ENCODE measurements around the gene LMBR1. TPM values are rescaled to one million over a fixed set of nuclear protein-coding genes. Genes with fewer than 3 reads are reported as not detected.
"Not testable (repeated sequence)": the region's sequence is repeated elsewhere in the genome, so short reads cannot be mapped to it uniquely, and the experiment has no call there.

Gene LMBR1
- total RNA-seq, 1 donor from 2014 or later: 35.4 TPM

DNA sequence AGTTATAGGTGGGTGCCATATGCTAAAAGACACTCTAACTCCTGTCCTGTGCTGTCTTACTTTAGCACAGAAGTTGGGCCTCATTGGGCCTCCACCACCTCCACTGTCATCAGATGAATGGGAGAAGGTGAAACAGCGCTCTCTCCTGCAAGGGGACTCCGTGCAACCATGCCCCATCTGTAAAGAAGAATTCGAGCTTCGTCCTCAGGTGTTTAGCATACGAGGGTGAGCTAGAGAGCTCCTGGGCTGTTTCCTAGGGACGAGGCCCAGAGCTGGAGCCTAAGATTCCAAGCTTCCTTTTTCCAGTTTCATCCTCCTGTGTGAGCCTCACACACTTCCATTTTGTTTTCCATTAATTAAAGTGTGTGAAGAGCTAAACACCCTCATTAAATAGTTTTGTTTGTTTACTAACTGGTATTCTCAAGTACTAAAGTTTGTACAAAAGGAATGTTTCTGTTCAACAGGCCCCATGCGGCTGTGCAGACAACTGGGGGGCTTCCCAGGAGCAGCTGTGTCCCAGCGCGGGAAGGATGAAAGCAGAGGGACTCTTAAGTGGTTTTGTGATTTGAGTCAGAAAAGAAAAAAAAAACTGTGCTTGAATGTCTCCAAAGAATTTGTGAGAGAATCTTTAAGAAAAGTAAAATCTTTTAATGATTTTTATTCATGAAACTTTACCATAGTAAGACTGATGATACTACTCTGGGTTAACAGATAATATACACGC lies 238.3 kb downstream of the LMBR1 start:
- ATAC-seq (no peak), DNase-seq (ENCODE audit: missing footprints) (no peak)
- intact Hi-C loops (cut with DNase I): no loop called here

DNA sequence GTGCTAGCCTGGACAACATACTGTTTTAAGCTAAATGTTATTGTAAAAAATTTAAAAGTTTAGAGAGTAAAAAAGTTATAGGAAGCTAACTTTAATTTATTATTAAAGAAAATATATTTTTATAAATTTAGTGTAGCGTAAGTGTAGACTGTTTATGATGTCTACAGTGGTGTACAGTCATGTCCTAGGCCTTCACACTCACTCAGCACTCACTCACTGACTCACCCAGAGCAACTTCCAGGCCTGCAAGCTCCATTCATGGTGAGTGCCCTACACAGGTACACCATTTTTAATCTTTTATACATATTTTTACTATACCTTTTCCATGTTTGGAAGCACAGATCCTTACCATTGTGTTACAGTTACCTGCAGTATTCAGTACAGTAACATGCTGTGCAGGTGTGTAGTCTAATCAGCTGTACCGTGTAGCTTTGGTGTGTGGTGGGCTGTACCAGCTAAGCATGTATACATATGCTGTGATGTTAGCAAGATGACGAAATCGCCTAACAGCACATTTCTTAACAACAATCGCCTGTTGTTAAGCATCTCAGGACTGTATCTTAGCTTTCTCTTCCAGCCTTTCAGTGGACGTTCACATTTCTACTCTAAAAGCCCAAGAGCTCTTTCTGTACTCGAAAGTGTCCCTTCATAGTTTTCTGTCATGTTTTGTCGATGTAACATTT lies 240.0 kb downstream of the LMBR1 start:
- ATAC-seq (no peak), DNase-seq (ENCODE audit: missing footprints) (no peak)
- intact Hi-C loops (cut with DNase I): no loop called here

DNA sequence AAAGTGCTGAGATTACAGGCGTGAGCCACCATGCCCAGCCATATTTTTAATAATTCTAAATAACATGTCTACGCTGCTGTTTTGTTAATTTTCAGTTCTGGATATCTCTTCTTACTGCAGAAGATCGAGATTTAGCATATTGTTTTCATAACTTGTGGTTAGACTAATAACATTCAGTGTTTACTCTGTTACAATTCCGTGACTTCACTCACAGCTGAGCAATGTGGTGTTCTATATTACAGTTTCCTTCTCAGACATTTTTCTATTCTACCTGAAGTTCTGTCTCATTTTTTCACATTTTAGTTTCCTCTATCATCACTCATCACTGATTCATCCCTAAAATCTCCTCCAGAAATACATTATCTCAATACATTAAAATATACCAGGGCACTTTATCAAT lies 241.5 kb downstream of the LMBR1 start:
- intact Hi-C loops (cut with DNase I): no loop called here
- DNase-seq (ENCODE audit: missing footprints) (no peak), ATAC-seq (no peak)

- ATAC-seq: no peak
- DNase-seq (ENCODE audit: missing footprints): no peak
- intact Hi-C loops (cut with DNase I): no loop called here
Observed at GRCh38 chr7:156650042-156650441, 242.9 kb downstream of the LMBR1 start.

- DNase-seq (ENCODE audit: missing footprints); ATAC-seq; intact Hi-C loops (cut with DNase I): not testable (repeated sequence)
Observed at GRCh38 chr7:156647330-156647729, 245.7 kb downstream of the LMBR1 start.

DNA sequence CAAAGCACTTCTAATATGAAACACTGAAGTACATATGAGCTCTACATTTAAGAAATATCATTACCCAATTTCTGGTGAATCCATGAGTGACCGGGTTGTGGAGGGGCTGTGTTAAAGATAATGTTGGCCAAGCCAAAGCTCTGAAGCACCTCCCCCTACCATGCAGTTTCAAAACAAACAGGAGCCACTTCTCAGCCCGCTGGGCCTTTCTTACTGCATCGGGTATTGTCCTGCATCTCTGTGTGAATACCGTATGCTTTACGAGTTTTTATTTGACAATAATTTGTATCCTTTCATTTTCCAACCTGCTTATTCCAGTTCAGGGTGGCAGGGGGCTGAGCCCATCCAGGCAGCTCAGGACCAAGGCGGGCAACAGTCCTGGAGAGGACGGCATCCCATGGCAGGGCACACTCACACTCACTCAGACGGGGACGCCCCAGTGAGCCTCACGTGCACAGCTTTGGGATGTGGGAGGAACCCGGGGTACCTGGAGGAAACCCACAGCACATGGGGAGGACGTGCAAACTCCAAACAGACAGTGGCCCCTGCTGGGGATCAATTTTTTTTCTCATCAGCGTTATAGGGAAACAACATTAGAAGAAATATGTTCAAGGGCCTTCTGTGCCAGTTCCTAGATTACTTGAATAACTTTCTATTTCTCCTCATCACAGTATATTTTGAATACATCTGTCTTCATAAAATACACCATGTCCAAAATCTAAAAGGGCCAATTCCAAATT lies 250.5 kb downstream of the LMBR1 start:
- DNase-seq (ENCODE audit: missing footprints) (no peak), ATAC-seq (no peak)
- intact Hi-C loops (cut with DNase I): no loop called here

- ATAC-seq (peak; percentile 17), DNase-seq (ENCODE audit: missing footprints) (no peak)
- intact Hi-C loops (cut with DNase I): no loop called here
Observed at GRCh38 chr7:156640949-156641485, 252.0 kb downstream of the LMBR1 start.

DNA sequence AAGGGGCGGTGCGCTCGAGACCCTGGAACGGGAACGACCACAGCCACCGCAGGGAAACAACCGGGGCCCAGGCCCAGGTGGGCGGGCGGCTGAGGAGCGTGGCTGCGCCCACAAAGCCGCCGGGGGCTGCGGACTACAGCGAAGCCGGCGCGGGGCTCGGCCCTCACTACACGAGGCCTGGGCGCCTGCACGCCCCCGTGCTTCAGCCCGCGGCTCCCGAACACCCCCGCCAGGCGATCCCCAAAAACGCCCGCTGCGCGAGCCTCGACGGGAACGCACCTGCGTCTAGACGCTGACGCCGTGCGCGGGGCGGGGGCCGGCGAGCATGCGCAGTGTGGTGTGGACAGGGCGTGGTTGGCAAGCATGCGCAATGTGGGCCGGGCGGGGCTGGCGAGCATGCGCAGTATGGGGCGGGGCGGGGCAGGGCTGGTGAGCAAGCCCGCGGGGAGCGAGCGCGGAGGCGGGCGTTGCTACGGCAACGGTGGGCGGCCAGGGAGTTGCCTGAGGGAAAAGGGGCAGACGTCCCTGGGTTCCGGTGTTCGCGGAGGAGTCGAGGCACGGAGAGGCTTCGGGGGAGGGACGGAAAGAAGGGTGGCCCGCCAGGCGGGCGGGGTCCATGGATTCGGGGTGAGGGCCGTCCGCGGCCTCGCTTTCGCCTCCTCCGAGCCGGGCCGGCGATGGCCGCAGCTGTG lies 252.6 kb downstream of the LMBR1 start, which contains the start of gene RNF32:
Gene RNF32 (plus strand): TSS at position 518 of the 692 bp plus-strand sequence. CDS start 3,104 bp downstream, outside the sequence.
- DNase-seq (ENCODE audit: missing footprints) (peak; percentile 96), ATAC-seq (peak; percentile 99)
- intact Hi-C loops (cut with DNase I): no loop called here

DNA sequence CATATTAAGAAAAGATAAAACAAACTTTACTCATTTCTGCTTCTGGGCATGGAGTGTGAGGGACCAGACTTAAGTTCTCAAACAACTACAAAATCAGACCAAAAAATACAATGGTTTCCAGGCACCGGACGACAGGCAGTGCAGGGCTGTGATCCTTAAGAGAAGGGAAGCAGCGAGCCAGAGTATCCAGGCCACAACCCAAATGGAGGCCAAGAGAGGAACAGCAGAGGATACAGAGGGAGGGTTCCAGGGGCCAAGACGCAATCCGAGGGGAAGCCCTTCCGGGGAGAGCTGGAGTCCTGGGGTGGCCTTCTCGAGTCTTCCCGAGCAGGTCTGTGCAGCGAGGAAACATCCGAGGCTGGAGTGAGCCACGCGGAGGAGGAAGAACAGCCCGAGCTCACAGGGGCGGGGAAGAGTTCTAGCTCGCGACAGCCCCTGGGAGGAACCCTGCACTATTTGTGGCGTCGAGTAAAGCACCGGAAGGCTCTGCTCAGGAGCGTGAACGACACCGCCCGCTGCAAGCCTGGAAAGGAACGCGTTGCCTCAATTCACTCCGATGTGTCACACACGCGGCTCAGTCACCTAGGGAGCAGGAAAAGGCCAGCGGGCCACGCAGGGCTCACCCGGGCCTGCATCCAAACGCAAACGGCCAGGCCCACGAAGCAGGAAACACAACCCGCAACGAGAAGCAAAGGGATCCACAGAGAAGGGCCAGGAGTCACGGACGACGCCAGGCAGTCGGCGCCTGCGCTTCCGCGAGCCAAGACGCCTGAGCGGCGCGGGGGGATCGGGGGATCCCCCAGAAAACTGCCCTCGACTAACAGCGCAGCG lies 253.3 kb downstream of the LMBR1 start:
- no peak for DNase-seq (ENCODE audit: missing footprints)
- ATAC-seq: peak; percentile 18
- intact Hi-C loops (cut with DNase I): no loop called here

DNA sequence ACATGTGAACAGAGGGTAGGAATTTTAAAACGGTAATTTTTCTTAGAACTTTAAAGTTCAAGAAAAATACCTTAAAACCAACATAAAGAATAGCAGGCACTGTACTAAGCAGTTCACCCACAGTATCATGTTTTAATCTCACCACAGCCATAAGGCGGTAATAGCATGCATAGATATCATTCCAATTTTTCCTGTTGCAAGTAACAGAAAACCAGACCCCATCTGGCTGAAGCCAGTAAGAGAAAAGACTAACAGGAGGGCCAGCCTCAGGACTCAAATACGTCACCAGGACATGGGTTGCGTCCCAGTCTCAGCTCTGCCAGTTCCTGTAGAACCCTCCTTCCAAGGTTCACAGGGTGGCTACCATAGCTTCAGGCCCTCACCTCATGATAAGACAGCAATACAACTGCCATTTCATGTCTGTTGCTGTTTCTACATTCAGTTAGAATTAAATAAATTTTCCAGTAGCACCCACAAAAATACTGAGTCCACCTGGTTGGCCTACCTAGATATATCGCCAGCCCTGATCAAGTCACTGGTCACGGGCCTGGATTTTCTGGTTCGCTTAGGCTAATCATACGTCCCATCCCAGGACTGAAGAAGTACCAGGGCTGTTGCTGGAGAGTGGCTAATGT lies 254.4 kb downstream of the LMBR1 start:
- ATAC-seq (no peak), DNase-seq (ENCODE audit: missing footprints) (no peak)
- intact Hi-C loops (cut with DNase I): no loop called here

GRCh38 chr7:156637093-156637492 lies 255.9 kb downstream of the LMBR1 start:
- ATAC-seq; intact Hi-C loops (cut with DNase I); DNase-seq (ENCODE audit: missing footprints): not testable (repeated sequence)

GRCh38 chr7:156635529-156636385 lies 257.2 kb downstream of the LMBR1 start:
- DNase-seq (ENCODE audit: missing footprints) (no peak), ATAC-seq (no peak)
- intact Hi-C loops (cut with DNase I): no loop called here

DNA sequence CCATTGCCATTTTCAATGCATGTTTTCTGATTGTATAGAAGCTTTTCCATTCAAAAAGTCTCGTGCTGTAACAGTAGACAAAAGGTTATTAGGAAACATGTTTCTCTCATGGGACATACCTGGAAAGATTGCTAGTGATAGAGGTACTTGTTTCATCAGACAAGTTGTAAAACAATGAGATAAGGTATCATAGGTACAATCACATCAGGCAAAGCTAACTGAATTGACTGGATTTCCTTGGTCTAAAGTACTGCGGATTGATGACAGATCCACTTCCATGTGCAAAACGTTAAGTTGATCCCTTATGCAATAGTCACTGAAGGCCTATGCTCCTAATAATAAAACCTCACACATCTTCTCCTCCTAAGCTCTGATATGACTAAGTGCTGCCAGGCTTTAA lies 258.9 kb downstream of the LMBR1 start:
- ATAC-seq: no peak
- intact Hi-C loops (cut with DNase I): no loop called here
- no peak for DNase-seq (ENCODE audit: missing footprints)

DNA sequence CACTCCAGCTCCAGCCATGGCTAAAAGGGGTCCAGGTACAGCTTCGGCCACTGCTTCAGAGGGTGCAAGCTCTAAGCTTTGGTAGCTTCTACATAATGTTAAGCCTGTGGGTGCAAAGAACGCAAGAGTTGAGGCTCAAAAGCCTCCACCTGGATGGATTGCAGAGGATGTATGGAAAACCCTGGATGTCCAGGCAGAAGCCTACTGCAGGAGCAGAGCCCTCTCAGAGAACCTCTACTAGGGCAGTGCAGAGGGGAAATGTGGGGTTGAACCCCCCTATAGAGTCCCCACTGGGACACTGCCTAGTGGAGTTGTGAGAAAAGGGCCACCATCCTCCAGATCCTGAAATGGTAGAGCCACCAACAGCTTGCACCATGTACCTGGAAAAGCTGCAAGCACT lies 263.1 kb downstream of the LMBR1 start:
- DNase-seq (ENCODE audit: missing footprints) (no peak), ATAC-seq (no peak)
- intact Hi-C loops (cut with DNase I): no loop called here

GRCh38 chr7:156628562-156628961 lies 264.4 kb downstream of the LMBR1 start:
- DNase-seq (ENCODE audit: missing footprints) (no peak), ATAC-seq (no peak)
- intact Hi-C loops (cut with DNase I): no loop called here

Data from Right ventricle myocardium inferior (tissue), 1 donor.